ENCODE data around the gene ACAP1.
"Not testable (repeated sequence)": the region's sequence is repeated elsewhere in the genome, so short reads cannot be mapped to it uniquely, and the experiment has no call there.

ACAP1 gene

DNA sequence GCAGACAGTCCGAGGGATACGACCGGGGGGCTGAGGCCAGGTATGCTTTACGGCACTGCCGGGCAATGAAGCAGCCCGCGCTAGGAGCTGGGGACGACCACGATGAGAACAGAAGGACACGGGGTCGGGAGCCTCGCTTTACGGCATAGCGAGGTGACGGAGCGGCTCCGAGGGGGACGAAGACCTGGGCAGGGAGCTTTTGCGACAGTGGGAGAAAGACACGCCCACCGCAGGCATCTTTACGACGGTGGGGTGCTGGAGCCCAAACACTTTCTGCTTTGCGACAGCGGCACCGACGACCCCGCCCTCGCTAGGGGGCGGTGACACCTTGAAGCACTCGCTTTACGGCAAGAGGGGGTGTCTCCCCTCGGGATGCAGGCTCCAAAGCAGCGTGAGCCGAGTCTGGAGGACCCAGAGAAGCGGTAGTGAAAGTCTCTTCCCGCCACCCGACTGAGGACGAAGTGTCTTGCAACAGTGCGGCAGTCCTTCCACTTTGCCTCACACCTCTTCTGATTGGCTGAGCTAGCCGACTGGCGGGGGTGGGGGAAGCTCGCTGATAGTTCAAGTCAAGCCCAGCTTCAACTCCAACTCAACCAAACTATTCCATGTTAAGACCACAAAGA lies 6.8 kb upstream of the ACAP1 start:
- in situ Hi-C loops (cut with MboI; ENCODE audit: low sequenced_read_pairs) = no loop called here
- Histone ChIP-seq H3K36me3 (replicated peaks) (peaks cover 19% of the 10 kb centered on the region), H3K4me3 (peak overlapping the region; percentile 89), H3K27me3 (ENCODE audit: low read depth) (no peaks in the 10 kb centered on the region), H3K9me3 (no peaks in the 10 kb centered on the region), H3K4me1 (peaks cover 10% of the 10 kb centered on the region)
- DNase-seq (ENCODE audit: low spot score in 2 of 2) = peak; percentile 97 to 99

DNA sequence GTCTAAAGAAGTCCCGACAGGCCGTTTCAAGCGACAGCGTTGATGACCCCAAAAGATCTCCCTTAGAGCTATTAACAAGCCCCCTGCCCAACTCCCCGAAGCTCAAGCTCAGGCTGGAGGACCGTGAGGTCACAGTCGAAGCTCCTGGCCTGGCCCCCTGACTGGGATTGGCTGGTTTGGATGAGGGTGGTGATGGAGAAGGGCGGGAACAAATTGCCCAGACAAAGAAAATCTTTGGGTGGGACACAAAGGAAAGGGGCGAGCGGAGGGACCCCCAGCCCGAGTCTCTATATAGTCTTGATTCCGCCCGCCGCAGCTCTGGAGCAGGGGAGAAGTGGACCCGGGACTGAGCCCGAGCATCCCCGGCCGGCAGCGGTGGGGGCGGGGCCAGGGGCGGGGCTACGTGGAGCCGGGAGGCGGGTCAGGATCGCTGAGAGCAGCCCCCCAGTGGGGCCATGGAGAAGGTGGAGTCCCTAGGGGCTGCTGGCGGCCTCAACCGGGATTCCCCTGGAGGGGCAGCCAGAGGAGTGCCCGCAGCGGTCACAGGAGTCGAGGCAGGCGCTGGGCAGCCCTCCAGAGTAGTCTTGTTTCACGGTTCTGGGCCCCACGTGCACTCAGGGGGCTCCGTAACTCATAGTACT lies 6.2 kb upstream of the ACAP1 start:
- Histone ChIP-seq H3K36me3 (replicated peaks) (peaks cover 17% of the 10 kb centered on the region), H3K4me1 (peaks cover 10% of the 10 kb centered on the region), H3K27me3 (ENCODE audit: low read depth) (no peaks in the 10 kb centered on the region), H3K4me3 (peak overlapping the region; percentile 89), H3K9me3 (no peaks in the 10 kb centered on the region)
- in situ Hi-C loops (cut with MboI; ENCODE audit: low sequenced_read_pairs) = no loop called here
- DNase-seq (ENCODE audit: low spot score in 2 of 2) = peak; percentile 79 to 92

DNA sequence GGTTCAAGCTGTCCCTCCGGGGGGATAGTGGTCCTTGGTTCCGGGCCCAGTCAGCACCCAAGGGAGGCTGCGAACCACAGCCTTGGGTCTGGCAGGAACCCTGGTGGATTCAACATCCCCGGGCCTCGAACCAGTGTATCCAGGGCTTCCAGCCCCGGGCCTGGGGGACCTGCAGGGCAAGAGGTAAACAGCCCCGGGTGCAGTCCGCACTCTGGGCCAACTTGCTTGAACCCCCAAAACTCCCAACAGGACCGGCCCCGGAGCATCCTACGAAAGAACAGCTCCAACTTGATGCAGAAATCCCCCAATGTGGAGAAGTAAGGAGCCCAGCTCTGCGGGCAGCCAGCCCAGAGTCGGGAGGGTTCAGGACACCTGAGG lies 5.7 kb upstream of the ACAP1 start:
- no peaks in the 10 kb centered on the region for H3K9me3 ChIP-seq
- H3K36me3 ChIP-seq (replicated peaks) = peaks cover 13% of the 10 kb centered on the region
- H3K27me3 ChIP-seq (ENCODE audit: low read depth) = no peaks in the 10 kb centered on the region
- in situ Hi-C loops (cut with MboI; ENCODE audit: low sequenced_read_pairs) = no loop called here
- peaks cover 10% of the 10 kb centered on the region for H3K4me1 ChIP-seq
- peak overlapping the region; percentile 89 for H3K4me3 ChIP-seq
- DNase-seq (ENCODE audit: low spot score in 2 of 2) = no peak

DNA sequence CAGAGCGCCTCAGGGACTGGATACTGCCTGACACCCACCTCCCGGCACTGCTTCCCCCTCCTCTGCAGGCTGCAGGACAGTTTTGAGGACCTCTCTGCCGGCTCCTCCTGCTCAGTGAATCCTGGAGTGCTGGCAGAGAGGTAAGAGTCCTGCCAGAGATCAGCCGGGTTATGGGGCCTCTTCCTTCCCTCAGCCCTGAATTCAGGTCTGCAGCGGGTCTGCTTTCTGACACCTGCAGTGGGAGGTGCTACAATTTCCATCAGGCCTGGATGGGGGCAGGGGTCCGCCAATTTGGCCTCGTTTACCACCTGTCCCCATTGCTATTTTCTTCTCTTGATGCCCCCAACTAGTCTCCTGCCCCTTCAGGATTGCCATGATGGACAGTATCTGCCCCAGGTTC lies 4.2 kb upstream of the ACAP1 start:
- H3K27me3 ChIP-seq (ENCODE audit: low read depth) = no peaks in the 10 kb centered on the region
- no peaks in the 10 kb centered on the region for H3K36me3 ChIP-seq (replicated peaks)
- H3K4me3 ChIP-seq = no peak overlapping the region
- peaks cover 10% of the 10 kb centered on the region for H3K4me1 ChIP-seq
- no peaks in the 10 kb centered on the region for H3K9me3 ChIP-seq
- no peak for DNase-seq (ENCODE audit: low spot score in 2 of 2)
- in situ Hi-C loops (cut with MboI; ENCODE audit: low sequenced_read_pairs) = no loop called here

DNA sequence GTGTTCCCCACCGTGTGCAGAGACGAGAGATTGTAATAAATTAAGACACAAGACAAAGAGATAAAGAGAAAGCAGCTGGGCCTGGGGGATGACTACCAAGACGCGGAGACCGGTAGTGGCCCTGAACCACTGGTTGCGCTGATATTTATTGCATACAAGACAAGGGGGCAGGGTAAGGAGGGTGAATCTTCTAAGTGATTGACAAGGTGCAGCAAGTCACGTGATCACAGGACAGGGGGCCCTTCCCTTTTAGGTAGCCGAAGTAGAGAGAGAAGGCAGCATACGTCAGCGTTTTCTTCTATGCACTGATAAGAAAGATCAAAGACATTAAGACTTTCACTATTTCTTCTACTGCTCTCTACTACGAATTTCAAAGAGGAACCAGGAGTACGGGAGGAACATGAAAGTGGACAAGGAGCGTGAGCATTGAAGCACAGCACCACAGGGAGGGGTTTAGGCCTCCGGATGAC lies 3.7 kb upstream of the ACAP1 start:
- H3K27me3 ChIP-seq (ENCODE audit: low read depth); DNase-seq (ENCODE audit: low spot score in 2 of 2); H3K9me3 ChIP-seq; H3K36me3 ChIP-seq (replicated peaks); in situ Hi-C loops (cut with MboI; ENCODE audit: low sequenced_read_pairs); H3K4me3 ChIP-seq: not testable (repeated sequence)
- H3K4me1 ChIP-seq = peaks cover 10% of the 10 kb centered on the region

DNA sequence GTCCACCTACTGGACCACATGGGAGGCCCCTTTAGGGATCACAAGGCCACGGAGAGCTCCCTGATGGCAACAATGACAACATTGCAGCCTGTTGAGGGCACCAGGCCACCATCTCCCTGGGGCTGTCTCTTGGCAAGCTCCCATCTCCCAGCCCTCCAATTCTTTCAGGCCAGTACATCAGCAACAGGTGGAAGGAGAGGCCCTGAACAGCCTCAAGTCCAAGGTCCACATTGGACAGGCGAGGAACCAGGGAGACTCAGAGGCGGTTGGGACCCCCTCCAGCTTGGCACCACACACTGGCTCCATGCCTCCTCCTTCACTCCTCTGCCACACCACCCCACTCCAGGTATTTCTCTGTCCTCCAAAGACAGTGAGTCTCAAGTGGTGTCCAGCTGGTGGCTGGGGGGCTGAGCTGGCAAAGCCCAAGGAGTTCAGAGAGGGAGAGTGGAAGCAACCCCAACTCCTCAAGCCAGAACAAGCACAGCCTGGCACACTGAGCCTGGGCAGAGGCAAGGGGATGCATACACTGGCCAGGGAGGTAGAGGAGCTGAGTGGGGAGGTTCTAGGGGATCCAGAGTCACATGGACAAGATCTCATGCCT lies 1.3 kb upstream of the ACAP1 start:
- no peaks in the 10 kb centered on the region for H3K27me3 ChIP-seq (ENCODE audit: low read depth)
- H3K36me3 ChIP-seq (replicated peaks) = no peaks in the 10 kb centered on the region
- H3K9me3 ChIP-seq = no peaks in the 10 kb centered on the region
- in situ Hi-C loops (cut with MboI; ENCODE audit: low sequenced_read_pairs) = no loop called here
- H3K4me3 ChIP-seq = no peak overlapping the region
- DNase-seq (ENCODE audit: low spot score in 2 of 2) = no peak
- peaks cover 4% of the 10 kb centered on the region; the same call in 1 of the 2 replicates for H3K4me1 ChIP-seq

DNA sequence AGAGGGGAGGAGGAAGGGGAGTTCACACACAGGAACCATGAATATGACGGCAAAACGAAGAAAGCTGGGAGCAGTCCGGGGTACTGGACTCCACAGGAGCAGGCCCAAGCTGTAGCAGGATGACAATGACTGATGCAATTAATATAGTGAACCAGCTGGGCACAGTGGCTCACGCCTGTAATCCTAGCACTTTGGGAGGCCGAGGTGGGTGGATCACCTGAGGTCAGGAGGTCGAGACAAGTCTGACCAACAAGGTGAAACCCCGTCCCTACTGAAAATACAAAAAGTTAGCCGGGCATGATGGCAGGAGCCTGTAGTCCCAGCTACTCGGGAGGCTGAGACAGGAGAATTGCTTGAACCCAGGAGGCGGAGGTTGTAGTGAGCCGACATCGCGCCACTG lies 564 bp upstream of the ACAP1 start:
- H3K4me1 ChIP-seq; H3K4me3 ChIP-seq; in situ Hi-C loops (cut with MboI; ENCODE audit: low sequenced_read_pairs): not testable (repeated sequence)

DNA sequence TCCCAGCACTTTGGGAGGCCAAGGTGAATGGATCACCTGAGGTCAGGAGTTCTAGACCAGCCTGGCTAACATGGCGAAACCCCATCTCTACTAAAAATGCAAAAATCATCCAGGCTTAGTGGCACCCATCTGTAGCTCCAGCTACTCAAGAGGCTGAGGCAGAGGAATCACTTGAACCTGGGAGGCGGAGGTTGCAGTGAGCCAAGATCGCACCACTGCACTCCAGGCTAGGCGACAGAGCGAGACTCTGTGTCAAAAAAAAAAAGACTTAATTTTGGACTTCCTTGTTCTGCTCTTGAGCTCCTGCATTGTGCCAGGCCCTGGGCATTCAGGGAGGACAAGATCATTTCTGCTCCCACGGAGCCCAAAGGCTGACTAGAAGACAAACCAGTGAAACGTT lies 1.3 kb downstream of the ACAP1 start:
- in situ Hi-C loops (cut with MboI; ENCODE audit: low sequenced_read_pairs); H3K4me3 ChIP-seq; H3K36me3 ChIP-seq (replicated peaks): not testable (repeated sequence)

More for the DNA sequence above, 564 bp upstream of the ACAP1 start:
- H3K36me3 ChIP-seq (replicated peaks); H3K9me3 ChIP-seq; DNase-seq (ENCODE audit: low spot score in 2 of 2); H3K27me3 ChIP-seq (ENCODE audit: low read depth): not testable (repeated sequence)

DNA sequence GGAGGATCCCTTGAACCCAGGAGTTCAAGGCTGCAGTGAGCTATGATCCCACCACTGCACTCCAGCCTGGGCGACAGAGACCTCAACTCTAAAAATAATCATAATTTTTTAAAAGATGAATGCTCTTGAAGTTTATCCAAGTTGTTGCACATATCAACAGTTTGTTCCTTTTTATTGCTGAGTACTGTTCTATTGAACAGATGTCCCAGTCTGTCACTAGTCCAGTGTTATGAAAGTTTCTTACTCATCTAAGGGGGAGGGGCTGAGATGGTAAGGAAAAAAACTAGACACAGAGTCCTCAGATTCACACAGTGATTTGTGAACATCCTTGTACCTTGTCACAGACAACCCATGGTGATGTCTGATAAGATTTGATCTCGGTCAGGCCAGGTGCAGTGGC lies 3.9 kb downstream of the ACAP1 start:
- in situ Hi-C loops (cut with MboI; ENCODE audit: low sequenced_read_pairs) = no loop called here
- no peaks in the 10 kb centered on the region for H3K36me3 ChIP-seq (replicated peaks)
- DNase-seq (ENCODE audit: low spot score in 2 of 2) = no peak
- H3K4me1 ChIP-seq = no peaks in the 10 kb centered on the region
- H3K27me3 ChIP-seq (ENCODE audit: low read depth) = no peaks in the 10 kb centered on the region; the same call in 1 of the 2 replicates
- H3K4me3 ChIP-seq = no peak overlapping the region
- H3K9me3 ChIP-seq = no peaks in the 10 kb centered on the region

More for the DNA sequence above, 1.3 kb downstream of the ACAP1 start:
- DNase-seq (ENCODE audit: low spot score in 2 of 2); H3K9me3 ChIP-seq; H3K27me3 ChIP-seq (ENCODE audit: low read depth); H3K4me1 ChIP-seq: not testable (repeated sequence)

DNA sequence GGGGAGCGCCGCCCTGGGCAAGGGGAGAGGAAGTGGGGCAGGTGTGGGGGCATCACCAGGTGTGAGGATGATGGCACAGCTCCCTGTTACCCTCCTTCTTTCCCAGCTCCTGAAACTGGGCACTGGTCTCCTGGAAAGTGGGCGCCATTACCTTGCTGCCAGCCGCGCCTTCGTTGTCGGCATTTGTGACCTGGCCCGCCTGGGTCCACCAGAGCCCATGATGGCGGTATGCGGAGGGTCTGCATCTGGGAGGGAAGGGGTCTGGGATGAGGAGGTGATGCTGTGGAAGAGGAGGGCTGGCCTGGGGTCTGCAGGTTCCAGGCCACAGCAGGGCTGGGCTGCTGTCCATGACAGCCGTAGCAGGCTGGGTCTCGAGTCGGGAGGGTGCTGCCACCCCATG lies 5.5 kb downstream of the ACAP1 start:
- Histone ChIP-seq H3K4me3 (no peak overlapping the region), H3K4me1 (no peaks in the 10 kb centered on the region), H3K9me3 (no peaks in the 10 kb centered on the region), H3K27me3 (ENCODE audit: low read depth) (no peaks in the 10 kb centered on the region; the same call in 1 of the 2 replicates), H3K36me3 (replicated peaks) (no peaks in the 10 kb centered on the region)
- in situ Hi-C loops (cut with MboI; ENCODE audit: low sequenced_read_pairs) = no loop called here
- DNase-seq (ENCODE audit: low spot score in 2 of 2) = no peak

DNA sequence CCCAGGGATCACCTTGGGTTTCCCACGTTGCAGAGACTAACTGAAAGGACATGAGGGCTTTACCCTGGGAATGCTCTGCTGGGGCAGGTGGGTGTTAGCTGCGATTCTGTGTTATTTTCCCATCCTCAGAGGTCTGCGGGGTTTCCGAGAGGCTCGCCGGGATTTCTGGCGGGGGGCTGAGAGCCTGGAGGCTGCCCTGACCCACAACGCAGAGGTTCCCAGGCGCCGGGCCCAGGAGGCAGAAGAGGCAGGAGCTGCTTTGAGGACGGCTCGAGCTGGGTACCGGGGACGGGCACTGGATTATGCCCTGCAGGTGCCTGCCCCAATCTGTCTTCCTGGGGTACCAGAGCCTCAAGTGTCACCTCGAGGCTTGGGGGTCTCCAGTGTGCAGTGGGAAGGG lies 6.9 kb downstream of the ACAP1 start:
- H3K9me3 ChIP-seq = no peaks in the 10 kb centered on the region
- in situ Hi-C loops (cut with MboI; ENCODE audit: low sequenced_read_pairs) = no loop called here
- DNase-seq (ENCODE audit: low spot score in 2 of 2) = no peak

DNA sequence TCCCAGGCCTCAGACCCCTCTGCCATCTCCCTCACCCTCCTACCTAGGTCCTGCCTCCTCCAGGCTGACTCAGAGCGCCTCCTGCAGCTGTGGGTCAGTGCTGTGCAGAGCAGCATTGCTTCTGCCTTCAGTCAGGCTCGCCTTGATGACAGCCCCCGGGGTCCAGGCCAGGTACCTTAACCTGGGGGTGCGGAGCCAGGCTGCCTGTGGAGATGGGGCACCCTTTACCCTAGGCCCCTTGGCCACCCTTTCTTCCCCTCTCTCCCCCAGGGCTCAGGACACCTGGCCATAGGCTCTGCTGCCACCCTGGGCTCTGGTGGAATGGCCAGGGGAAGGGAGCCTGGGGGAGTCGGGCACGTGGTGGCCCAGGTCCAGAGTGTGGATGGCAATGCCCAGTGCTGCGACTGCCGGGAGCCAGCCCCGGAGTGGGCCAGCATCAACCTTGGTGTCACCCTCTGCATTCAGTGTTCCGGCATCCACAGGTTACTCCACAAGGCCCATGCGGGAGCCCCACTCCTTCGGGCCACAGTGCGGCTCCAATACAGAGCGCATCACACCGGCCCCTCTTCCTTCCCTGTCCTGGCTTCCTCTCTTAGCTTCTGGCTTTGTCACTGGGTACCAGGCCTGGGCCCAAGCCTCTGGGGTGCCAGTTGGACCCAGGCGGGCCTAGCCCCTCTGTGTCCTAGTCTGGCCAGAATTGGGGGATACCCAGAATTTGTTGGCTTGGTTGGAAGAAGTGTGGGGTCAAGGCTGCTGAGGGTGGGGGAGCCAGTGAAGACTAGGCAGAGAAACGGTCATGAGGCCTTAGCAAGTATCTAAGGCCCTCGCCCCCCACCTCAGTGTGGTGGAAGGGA lies 10.7 kb downstream of the ACAP1 start:
- no peaks in the 10 kb centered on the region for H3K27me3 ChIP-seq (ENCODE audit: low read depth)
- H3K4me1 ChIP-seq = no peaks in the 10 kb centered on the region
- no peaks in the 10 kb centered on the region for H3K9me3 ChIP-seq
- no peak overlapping the region for H3K4me3 ChIP-seq
- no peak for DNase-seq (ENCODE audit: low spot score in 2 of 2)
- H3K36me3 ChIP-seq (replicated peaks) = no peaks in the 10 kb centered on the region
- in situ Hi-C loops (cut with MboI; ENCODE audit: low sequenced_read_pairs) = loop anchor here (5.0 kb wide), 1 partner anchor 65 kb away; the partner anchor contains the start of gene SLC2A4

More for the DNA sequence above, 6.9 kb downstream of the ACAP1 start:
- no peaks in the 10 kb centered on the region; the same call in 1 of the 2 replicates for H3K27me3 ChIP-seq (ENCODE audit: low read depth)
- no peak overlapping the region for H3K4me3 ChIP-seq
- H3K4me1 ChIP-seq = no peaks in the 10 kb centered on the region
- no peaks in the 10 kb centered on the region for H3K36me3 ChIP-seq (replicated peaks)

DNA sequence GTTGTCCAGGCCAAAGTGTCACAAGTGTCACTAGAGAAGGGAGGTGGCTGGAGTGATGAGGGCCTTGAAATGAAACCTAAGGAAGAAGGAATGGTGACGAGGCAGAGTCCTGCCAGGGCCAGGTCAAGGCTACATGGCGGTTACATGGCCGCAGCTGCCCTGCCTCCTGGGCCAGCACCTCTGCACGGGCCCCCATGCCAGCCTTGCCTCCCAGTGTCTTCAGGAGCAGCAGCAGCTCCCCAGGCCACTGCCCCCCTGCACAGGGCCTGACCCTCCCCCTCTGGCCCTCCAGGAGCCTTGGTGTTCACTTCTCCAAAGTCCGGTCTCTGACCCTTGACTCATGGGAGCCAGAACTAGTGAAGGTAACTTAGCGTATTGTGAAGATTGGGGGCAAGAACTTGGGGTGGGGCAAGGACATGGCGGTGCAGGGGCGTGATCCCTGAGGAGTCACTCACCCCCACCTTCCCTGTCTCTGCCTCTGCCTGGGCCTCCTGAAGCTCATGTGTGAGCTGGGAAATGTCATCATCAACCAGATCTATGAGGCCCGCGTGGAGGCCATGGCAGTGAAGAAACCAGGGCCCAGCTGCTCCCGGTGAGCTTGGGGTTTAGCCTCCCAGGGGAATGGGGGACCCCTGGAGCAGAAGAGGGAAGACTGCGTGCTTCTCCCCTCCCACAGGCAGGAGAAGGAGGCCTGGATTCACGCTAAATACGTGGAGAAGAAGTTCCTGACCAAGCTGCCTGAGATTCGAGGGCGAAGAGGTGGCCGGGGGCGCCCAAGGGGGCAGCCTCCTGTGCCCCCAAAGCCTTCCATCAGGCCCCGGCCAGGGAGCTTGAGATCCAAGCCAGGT lies 11.5 kb downstream of the ACAP1 start:
- in situ Hi-C loops (cut with MboI; ENCODE audit: low sequenced_read_pairs) = loop anchor here (5.0 kb wide), 1 partner anchor 66 kb away; the partner anchor contains the start of gene SLC2A4
- H3K36me3 ChIP-seq (replicated peaks) = no peaks in the 10 kb centered on the region

More for the DNA sequence above, 11.5 kb downstream of the ACAP1 start:
- H3K27me3 ChIP-seq (ENCODE audit: low read depth) = no peaks in the 10 kb centered on the region
- DNase-seq (ENCODE audit: low spot score in 2 of 2) = no peak
- no peaks in the 10 kb centered on the region for H3K9me3 ChIP-seq
- H3K4me3 ChIP-seq = no peak overlapping the region
- H3K4me1 ChIP-seq = no peaks in the 10 kb centered on the region

All from HAP-1 (cell line).